GM23338 (cell line): ENCODE measurements around the gene DHRS7B. TPM values are rescaled to one million over a fixed set of nuclear protein-coding genes. Genes with fewer than 3 reads are reported as not detected.

Source experiments
- ATAC-seq: fragments of 200-7000 bp; cut with Tn5 transposase; 3 replicates; pipeline ENCODE4 v1.9.1; 2020
- DNase-seq: peaks from one replicate; pipeline ENCODE4 v3.0.0-alpha.2; 2015; ENCODE audit warnings: low spot score
- H2AFZ ChIP-seq: fragments of 200-600 bp; sonication (generic); 2 replicates; pipeline ENCODE4 v1.8.0; 2016; ENCODE audit warnings: antibody characterized with exemption, mild to moderate bottlenecking, moderate library complexity
- H3F3A ChIP-seq: fragments of 200-600 bp; sonication (generic); replicated peaks from 2 replicates; pipeline ENCODE4 v1.8.0; 2017; ENCODE audit warnings: antibody characterized with exemption, mixed run types, low read depth
- H3K27ac ChIP-seq: fragments of 200-600 bp; sonication (generic); 2 replicates; pipeline ENCODE4 v1.6.1; 2016; ENCODE audit warnings: low read depth
- H3K27me3 ChIP-seq: fragments of 200-600 bp; sonication (generic); 2 replicates; pipeline ENCODE4 v1.8.0; 2016; ENCODE audit warnings: mild to moderate bottlenecking, mixed run types, moderate library complexity; ENCODE audit not compliant: insufficient read depth
- H3K36me3 ChIP-seq: fragments of 200-600 bp; sonication (generic); 2 replicates; pipeline ENCODE4 v1.8.0; 2016; ENCODE audit warnings: mild to moderate bottlenecking; ENCODE audit not compliant: insufficient read depth
- H3K4me1 ChIP-seq: fragments of 200-600 bp; sonication (generic); 2 replicates; pipeline ENCODE4 v1.8.0; 2016; ENCODE audit warnings: mild to moderate bottlenecking, moderate library complexity; ENCODE audit not compliant: insufficient read depth
- H3K4me2 ChIP-seq: fragments of 200-600 bp; sonication (generic); 2 replicates; pipeline ENCODE4 v1.7.1; 2017; ENCODE audit warnings: mixed run types
- H3K4me3 ChIP-seq: fragments of 200-600 bp; sonication (generic); 2 replicates; pipeline ENCODE4 v1.6.1; 2016; ENCODE audit warnings: mixed run types
- H3K79me2 ChIP-seq: fragments of 200-600 bp; sonication (generic); replicated peaks from 2 replicates; pipeline ENCODE4 v1.8.0; 2017; ENCODE audit warnings: mild to moderate bottlenecking; ENCODE audit not compliant: insufficient read depth
- H3K9me2 ChIP-seq: fragments of 200-600 bp; sonication (generic); 2 replicates; pipeline ENCODE4 v1.8.0; 2017; ENCODE audit not compliant: insufficient read depth
- H4K20me1 ChIP-seq: fragments of 200-600 bp; sonication (generic); replicated peaks from 2 replicates; pipeline ENCODE4 v1.8.0; 2017; ENCODE audit warnings: mild to moderate bottlenecking; ENCODE audit not compliant: insufficient read depth
- H3K27ac Mint-ChIP-seq: 2 replicates; pipeline ENCODE4 v1.8.0; 2020; ENCODE audit warnings: inconsistent platforms, mild to moderate bottlenecking, moderate library complexity, mixed read lengths
- H3K27me3 Mint-ChIP-seq: 3 replicates; pipeline ENCODE4 v1.8.0; 2022; ENCODE audit warnings: low read depth, mild to moderate bottlenecking, moderate library complexity, mixed read lengths, inconsistent platforms; ENCODE audit not compliant: insufficient read depth, poor library complexity
- H3K36me3 Mint-ChIP-seq: 3 replicates; pipeline ENCODE4 v1.8.0; 2021; ENCODE audit warnings: low read depth, mild to moderate bottlenecking, inconsistent platforms, moderate library complexity, mixed read lengths
- H3K4me1 Mint-ChIP-seq: 3 replicates; pipeline ENCODE4 v1.8.0; 2020; ENCODE audit warnings: mild to moderate bottlenecking, inconsistent platforms, mixed read lengths
- H3K4me3 Mint-ChIP-seq: 3 replicates; pipeline ENCODE4 v1.8.0; 2021; ENCODE audit warnings: moderate library complexity, mild to moderate bottlenecking, inconsistent platforms, mixed read lengths
- H3K9me3 Mint-ChIP-seq: 3 replicates; pipeline ENCODE4 v1.8.0; 2020; ENCODE audit warnings: moderate library complexity, mild to moderate bottlenecking, inconsistent platforms, mixed read lengths
- CREB1 ChIP-seq: fragments of 250-450 bp; sonication (Bioruptor Pico); IDR thresholded peaks from 2 replicates; pipeline ENCODE4 v1.5.0; 2020; ENCODE audit warnings: low read depth, mild to moderate bottlenecking, moderate library complexity
- EZH2 ChIP-seq: fragments of 200-600 bp; sonication (generic); IDR thresholded peaks from one replicate; pipeline ENCODE4 v1.8.0; 2017; ENCODE audit warnings: antibody characterized with exemption, mild to moderate bottlenecking, low read depth; ENCODE audit not compliant: unreplicated experiment
- EZH2phosphoT487 ChIP-seq: fragments of 200-600 bp; sonication (generic); IDR thresholded peaks from one replicate; pipeline ENCODE4 v1.8.1; 2018; ENCODE audit warnings: antibody characterized with exemption; ENCODE audit not compliant: unreplicated experiment
- JUNB ChIP-seq: IDR thresholded peaks from one replicate; pipeline ENCODE4 v1.6.1; 2016; ENCODE audit warnings: antibody characterized with exemption; ENCODE audit not compliant: unreplicated experiment
- NANOG ChIP-seq: IDR thresholded peaks from 2 replicates; pipeline ENCODE4 v1.6.1; 2016; ENCODE audit warnings: antibody characterized with exemption, borderline replicate concordance
- POLR2AphosphoS5 ChIP-seq: IDR thresholded peaks from 2 replicates; pipeline ENCODE4 v1.6.1; 2016; ENCODE audit warnings: antibody characterized with exemption, low read depth
- STAT1 ChIP-seq: IDR thresholded peaks from one replicate; pipeline ENCODE4 v1.6.1; 2016; ENCODE audit warnings: antibody characterized with exemption; ENCODE audit not compliant: unreplicated experiment
- ZNF114 ChIP-seq: fragments of 250-450 bp; sonication (Bioruptor Pico); IDR thresholded peaks from 2 replicates; pipeline ENCODE4 v1.5.0; 2020; ENCODE audit warnings: mild to moderate bottlenecking, moderate library complexity
- ZNF331 ChIP-seq: fragments of 250-450 bp; sonication (Bioruptor Pico); IDR thresholded peaks from 2 replicates; pipeline ENCODE4 v1.5.0; 2020; ENCODE audit warnings: low read depth, mild to moderate bottlenecking, moderate library complexity
- polyA plus RNA-seq: library from polyadenylated mRNA; unstranded; fragments of >200 nt; fragmentation: Nextera tagmentation; extraction: Ambion mirVana; gene quantifications from 2 replicates; pipeline ENCODE4 v1.2.1, GENCODE V29; 2016
- total RNA-seq: library from RNA; depleted of rRNA; stranded (reverse); fragments of >200 nt; shearing (Covaris generic); gene quantifications from 2 replicates; pipeline ENCODE4 v1.2.3, GENCODE V29; 2014
- TF ChIP-seq, protein P1 (sequence below): IDR thresholded peaks from one replicate; pipeline ENCODE4 v1.6.1; 2018; ENCODE audit warnings: antibody characterized with exemption; ENCODE audit not compliant: unreplicated experiment
- TF ChIP-seq, protein P2 (sequence below): IDR thresholded peaks from 2 replicates; pipeline ENCODE4 v1.6.1; 2016; ENCODE audit warnings: antibody characterized with exemption
- TF ChIP-seq, protein P3 (sequence below), 2 experiments: fragments of 200-600 bp in 1 of 2; sonication (generic) in 1 of 2; conservative IDR thresholded peaks; 2 replicates each; pipeline versions ENCODE4 v1.5.1 to v1.6.1; 2016 to 2017; ENCODE audit warnings: antibody characterized with exemption in 2 of 2, low read depth in 2 of 2, mild to moderate bottlenecking in 2 of 2, moderate library complexity in 1 of 2

DHRS7B gene
- total and polyA plus RNA-seq, 2 experiments from 2014 or later, result 26.6 to 27.9 TPM

DNA sequence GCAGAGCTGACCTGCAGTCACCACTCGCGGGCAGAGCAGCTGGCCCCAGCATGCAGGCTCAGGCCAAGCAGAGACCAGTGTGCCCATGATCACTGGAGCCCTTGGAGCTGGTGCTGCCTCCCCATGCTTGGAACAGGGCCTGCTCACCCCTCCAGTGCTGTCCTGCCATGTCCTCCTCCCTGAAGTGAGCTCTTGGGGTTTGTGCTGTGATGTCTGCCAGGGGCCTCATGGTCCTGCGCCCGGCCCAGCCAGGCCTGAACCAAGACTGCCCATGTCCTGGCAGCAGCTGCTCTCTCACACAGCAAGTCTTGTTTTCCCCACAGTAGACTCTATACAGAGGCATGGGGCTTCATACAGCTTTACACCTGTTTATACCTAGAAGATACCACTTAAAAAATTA, 62.6 kb downstream of the DHRS7B start (continued):
- TF ChIP-seq, protein P1, sequence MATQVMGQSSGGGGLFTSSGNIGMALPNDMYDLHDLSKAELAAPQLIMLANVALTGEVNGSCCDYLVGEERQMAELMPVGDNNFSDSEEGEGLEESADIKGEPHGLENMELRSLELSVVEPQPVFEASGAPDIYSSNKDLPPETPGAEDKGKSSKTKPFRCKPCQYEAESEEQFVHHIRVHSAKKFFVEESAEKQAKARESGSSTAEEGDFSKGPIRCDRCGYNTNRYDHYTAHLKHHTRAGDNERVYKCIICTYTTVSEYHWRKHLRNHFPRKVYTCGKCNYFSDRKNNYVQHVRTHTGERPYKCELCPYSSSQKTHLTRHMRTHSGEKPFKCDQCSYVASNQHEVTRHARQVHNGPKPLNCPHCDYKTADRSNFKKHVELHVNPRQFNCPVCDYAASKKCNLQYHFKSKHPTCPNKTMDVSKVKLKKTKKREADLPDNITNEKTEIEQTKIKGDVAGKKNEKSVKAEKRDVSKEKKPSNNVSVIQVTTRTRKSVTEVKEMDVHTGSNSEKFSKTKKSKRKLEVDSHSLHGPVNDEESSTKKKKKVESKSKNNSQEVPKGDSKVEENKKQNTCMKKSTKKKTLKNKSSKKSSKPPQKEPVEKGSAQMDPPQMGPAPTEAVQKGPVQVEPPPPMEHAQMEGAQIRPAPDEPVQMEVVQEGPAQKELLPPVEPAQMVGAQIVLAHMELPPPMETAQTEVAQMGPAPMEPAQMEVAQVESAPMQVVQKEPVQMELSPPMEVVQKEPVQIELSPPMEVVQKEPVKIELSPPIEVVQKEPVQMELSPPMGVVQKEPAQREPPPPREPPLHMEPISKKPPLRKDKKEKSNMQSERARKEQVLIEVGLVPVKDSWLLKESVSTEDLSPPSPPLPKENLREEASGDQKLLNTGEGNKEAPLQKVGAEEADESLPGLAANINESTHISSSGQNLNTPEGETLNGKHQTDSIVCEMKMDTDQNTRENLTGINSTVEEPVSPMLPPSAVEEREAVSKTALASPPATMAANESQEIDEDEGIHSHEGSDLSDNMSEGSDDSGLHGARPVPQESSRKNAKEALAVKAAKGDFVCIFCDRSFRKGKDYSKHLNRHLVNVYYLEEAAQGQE, result no peak
- no peak for TF ChIP-seq EZH2
- no peak for TF ChIP-seq ZNF331 (CRISPR knock-in tag)
- TF ChIP-seq, protein P2, sequence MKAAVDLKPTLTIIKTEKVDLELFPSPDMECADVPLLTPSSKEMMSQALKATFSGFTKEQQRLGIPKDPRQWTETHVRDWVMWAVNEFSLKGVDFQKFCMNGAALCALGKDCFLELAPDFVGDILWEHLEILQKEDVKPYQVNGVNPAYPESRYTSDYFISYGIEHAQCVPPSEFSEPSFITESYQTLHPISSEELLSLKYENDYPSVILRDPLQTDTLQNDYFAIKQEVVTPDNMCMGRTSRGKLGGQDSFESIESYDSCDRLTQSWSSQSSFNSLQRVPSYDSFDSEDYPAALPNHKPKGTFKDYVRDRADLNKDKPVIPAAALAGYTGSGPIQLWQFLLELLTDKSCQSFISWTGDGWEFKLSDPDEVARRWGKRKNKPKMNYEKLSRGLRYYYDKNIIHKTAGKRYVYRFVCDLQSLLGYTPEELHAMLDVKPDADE, result no peak
- TF ChIP-seq POLR2AphosphoS5, result no peak
- TF ChIP-seq NANOG, result no peak
- TF ChIP-seq STAT1, result no peak
- no peak for TF ChIP-seq JUNB
- TF ChIP-seq, protein P3, sequence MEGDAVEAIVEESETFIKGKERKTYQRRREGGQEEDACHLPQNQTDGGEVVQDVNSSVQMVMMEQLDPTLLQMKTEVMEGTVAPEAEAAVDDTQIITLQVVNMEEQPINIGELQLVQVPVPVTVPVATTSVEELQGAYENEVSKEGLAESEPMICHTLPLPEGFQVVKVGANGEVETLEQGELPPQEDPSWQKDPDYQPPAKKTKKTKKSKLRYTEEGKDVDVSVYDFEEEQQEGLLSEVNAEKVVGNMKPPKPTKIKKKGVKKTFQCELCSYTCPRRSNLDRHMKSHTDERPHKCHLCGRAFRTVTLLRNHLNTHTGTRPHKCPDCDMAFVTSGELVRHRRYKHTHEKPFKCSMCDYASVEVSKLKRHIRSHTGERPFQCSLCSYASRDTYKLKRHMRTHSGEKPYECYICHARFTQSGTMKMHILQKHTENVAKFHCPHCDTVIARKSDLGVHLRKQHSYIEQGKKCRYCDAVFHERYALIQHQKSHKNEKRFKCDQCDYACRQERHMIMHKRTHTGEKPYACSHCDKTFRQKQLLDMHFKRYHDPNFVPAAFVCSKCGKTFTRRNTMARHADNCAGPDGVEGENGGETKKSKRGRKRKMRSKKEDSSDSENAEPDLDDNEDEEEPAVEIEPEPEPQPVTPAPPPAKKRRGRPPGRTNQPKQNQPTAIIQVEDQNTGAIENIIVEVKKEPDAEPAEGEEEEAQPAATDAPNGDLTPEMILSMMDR (conservative IDR thresholded peaks at IDR 0.05; ENCODE audit: low read depth in 2 of 2), result no peak
- TF ChIP-seq CREB1 (CRISPR knock-in tag), result no peak
- TF ChIP-seq ZNF114, result no peak
- TF ChIP-seq EZH2phosphoT487, result no peak

GRCh38 chr17:21190078-21190477, 63.3 kb downstream of the DHRS7B start:
- Mint-ChIP-seq H3K4me3 (no peak overlapping the region), H3K9me3 (no peaks in the 10 kb centered on the region), H3K27me3 (peaks cover 7% of the 10 kb centered on the region), H3K4me1 (peaks cover 19% of the 10 kb centered on the region), H3K27ac (no peak overlapping the region), H3K36me3 (peaks cover 32% of the 10 kb centered on the region)
- no peak for DNase-seq
- no peaks in the 10 kb centered on the region for H3F3A ChIP-seq
- H3K27me3 ChIP-seq, result no peaks in the 10 kb centered on the region
- ATAC-seq, result no peak
- no peak overlapping the region for H3K4me3 ChIP-seq
- H4K20me1 ChIP-seq, result 0 out of 2 replicates have a peak, but pooled peaks cover 2% of the 10 kb centered on the region
- peaks cover 12% of the 10 kb centered on the region for H3K4me1 ChIP-seq
- peaks cover 4% of the 10 kb centered on the region; the same call in 1 of the 2 replicates for H3K36me3 ChIP-seq
- no peak overlapping the region for H2AFZ ChIP-seq
- no peaks in the 10 kb centered on the region for H3K79me2 ChIP-seq
- H3K4me2 ChIP-seq, result no peak overlapping the region
- no peaks in the 10 kb centered on the region for H3K9me2 ChIP-seq
- no peak overlapping the region for H3K27ac ChIP-seq
- TF ChIP-seq ZNF114 (no peak), ZNF331 (CRISPR knock-in tag) (no peak), JUNB (no peak), EZH2phosphoT487 (no peak), CREB1 (CRISPR knock-in tag) (no peak), EZH2 (no peak), STAT1 (no peak), NANOG (no peak), POLR2AphosphoS5 (no peak)
- TF ChIP-seq, protein P3 (conservative IDR thresholded peaks at IDR 0.05; ENCODE audit: low read depth in 2 of 2), result no peak
- TF ChIP-seq, protein P2, result no peak
- TF ChIP-seq, protein P1, result no peak
